Hepatic stellate cell (primary cell): ENCODE results near the gene SEC31B.

Experiments used
- DNase-seq: peaks from one replicate; pipeline ENCODE4 v3.0.0; 2011; ENCODE audit warnings: low spot score

SEC31B gene

DNA sequence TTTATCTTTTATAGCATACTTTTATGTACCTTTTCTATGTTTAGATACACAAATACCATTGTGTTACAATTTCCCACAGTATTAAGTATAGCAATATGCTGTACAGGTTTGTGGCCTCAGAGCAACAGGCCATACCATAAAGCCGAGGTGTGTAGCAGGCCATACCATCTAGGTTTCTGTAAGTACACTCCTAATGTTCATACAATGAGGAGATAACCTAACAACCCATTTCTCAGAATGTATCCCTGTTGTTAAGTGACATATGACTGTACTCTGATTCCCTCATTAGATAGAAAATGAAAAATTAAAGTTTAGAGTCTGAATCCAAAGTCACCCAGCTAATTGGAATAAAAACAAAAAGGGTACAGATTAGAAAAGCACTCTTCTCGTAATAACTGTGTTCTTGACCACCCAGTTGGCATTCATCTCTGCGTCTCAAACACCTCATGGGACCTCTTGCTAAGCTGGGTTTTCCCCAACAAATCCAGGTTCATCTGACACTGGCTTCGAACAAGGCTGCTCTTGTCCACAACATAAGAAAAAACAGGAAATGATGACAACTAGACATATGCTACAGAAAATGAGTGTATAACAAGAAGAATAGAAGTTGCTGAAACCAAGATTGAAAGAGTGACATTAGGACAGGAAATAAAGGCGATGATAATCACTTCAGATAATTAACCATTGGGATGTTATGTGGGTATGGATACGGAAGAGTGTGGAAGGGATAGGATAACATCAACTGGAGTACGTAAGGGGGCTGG lies 8.6 kb upstream of the SEC31B start:
- no peak for DNase-seq

DNA sequence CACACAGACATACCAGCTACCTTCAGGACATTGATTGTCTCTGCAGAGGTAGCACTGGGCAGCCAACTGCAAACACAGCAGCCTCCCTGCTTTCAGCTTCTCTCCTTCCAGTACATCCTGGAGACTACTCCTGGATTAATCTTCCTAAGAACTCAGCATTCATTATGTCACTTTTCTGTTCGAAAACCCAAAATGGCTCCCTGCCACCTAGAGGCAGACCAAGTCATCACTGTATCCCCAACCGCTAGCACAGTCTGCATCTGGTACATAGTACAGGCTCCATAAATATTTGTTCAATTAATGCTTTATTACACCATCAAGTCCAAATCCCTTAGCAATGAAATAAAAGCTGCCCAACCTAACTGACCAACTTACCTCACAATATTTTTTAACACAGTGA lies 5.0 kb upstream of the SEC31B start:
- no peak for DNase-seq

DNA sequence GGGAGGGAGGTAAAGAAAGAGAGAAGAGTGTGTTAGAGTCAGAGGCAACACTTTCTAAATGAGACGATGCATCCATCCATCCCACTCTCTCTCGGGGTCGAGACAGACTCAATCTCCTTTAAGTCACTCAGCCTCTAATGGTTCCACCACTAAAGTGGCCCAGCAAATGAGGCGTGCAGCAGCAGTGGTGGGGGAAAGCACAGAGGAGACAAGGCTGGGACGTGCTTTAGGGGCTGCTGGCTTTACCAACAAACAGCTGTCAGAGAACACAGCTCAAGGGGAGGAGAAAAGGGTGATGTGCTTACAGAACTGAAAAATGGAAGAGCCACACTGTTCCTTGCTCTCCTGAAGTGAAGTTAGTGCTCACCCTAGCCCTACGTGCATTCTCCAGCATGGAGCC lies 4.5 kb upstream of the SEC31B start:
- DNase-seq, result no peak

DNA sequence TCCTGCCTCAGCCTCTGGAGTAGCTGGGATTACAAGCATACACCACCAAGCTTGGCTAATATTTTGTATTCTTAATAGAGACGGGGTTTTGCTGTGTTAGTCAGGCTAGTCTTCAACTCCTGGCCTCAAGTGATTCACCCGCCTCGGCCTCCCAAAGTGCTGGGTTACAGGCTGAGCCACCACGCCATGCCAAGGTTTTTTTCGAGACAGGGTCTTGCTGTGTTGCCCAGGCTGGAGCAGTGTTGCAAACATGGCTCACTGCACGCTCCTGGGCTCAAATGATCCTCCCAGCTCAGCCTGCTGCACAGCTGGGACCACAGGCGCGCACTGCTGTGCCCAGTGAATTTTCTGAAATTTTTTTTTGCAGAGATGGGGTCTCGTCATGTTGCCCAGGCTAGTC lies 3.3 kb upstream of the SEC31B start:
- no peak for DNase-seq

DNA sequence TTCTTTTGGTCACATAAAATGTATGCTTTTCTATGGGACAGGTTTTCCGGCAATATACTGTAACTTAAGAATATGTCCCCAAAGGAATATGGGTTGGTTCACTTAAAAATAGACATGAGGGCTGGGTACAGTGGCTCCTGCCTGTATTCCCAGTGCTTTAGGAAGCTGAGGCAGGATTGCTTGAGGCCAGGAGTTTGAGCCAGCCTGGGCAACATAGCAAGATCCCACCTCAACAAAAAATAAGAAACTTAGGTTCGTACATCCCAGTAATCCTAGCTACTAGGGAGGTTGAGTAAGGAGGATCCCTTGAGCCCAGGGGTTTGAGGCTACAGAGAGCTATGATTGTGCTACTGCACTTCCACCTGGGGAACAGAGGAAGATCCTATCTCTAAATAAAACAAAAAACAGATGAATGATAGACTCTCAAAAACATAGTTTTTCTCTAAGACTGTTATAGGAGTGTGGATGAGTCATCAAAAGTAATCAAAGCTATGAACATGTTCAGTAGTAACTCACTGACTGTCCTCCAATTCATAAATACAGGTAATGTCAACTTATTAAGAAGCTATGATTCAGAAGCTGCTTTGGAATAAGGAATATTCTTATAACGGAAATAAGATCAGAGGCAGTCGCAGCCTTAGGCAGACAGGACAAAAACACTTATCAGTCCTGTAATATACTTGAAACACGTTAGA lies 2.6 kb upstream of the SEC31B start:
- no peak for DNase-seq

DNA sequence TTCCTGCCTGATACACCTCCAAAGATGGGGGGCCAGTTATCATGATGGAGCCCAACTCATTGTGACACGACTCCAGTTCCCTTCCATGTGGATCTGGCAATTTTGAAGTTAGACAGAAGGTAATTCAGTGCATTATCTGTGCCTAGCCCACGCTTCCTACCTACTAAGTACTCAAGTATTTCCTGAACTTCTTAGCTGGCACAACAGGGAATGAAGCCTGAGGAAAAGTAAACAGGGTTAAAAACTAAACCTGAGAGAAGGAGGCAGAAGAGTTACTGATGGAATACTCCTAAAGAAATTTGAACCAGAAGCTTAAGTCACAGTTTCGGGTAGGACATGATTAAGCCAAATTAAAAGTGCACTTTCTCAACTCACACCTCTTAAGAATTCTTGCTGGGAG lies 1.1 kb upstream of the SEC31B start:
- peak; percentile 28 for DNase-seq

DNA sequence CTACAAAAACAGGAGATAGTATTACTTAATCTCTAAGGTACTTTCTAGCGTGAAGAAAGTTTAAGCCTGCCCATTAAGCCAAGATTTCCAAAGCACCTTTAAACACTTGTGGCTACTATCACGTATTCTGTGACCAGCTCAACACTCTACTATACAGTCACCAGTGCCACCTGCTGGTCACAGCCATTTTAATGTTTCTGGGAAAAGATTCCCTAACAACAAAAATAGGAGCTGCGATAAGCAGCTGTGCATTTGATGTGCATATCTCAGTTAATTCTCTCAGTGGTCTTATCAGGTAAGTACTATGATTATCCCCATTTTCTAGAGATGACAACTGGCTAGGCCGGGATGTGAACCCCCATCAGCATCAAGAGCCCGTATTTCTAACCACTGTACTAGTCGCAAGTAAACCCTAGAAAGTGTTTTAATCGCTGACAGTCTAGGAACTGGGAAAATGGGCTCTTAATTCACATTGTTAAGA lies 860 bp downstream of the SEC31B start:
- peak; percentile 68 for DNase-seq

DNA sequence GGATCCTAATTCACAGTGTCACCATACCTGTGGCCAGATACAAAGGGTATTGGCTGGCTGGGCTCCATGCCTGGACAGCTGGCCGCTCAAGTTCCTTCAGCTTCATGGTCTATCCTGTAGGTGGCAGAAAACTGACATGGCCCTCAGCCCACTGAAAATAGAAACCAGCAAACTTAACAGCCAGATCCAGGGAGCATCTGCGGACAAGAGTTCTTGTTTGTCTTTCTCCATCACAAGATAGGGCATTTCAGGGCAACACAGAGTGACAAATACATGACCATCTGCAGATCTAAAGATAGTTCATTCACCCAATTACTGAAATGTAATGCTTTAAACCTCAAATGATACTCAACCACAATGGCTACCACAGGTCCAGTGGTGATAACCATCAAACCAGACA lies 2.8 kb downstream of the SEC31B start:
- peak; percentile 15 for DNase-seq

DNA sequence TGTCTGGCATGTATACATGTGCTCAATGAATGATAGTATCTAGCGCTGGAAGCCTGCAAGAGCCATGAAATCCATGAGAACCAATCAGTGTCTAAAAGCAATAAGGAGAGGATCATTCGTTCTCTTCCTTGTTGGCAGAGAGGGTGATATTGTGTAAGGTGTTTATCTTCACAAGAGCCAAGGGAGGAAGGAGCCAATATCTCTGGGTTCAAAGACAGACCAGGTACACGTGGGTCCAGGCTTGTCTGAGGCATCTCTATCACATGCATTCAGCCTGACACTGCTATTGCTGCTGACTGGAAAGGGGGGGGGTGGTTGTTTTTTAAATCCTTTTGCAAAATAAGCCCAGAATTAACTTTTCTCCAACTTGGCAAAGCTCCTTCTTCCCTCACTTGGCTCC lies 4.0 kb downstream of the SEC31B start:
- DNase-seq, result no peak

DNA sequence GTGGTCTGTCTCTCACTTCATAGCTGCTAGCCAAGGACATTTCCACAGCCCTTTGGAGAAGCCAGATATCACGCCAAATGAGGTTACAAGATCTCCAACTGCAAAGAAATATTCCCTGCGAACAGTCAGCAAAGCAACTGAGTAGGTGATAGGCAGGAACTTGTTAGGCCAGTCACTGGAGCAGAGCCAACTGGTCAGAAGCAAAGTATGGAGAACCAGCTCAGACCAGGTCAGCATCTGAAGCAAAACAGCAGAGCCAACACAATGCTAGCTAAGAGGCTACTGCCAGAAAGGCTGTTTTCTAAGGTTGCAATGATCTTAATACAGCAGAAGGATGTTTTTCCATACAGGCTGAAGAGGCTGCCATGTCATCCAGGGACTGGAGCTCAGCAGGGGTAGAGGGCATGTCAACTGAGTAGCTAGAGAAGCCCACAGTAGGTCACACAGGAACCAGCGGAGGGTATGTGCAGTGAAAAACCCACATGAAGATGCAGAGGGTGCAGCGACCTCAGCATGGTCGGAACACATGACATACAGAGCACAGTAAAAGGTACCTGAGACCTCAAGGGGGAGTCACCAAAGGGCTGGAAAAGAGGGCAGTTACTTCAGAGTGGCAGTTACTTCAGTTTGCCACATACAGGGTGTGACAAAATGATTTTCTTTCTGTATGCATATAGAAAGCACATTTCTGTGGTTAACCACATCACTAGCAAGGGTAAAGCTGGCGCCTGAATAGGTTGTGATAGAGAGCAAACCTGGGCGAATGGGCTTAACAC lies 8.9 kb downstream of the SEC31B start:
- no peak for DNase-seq

DNA sequence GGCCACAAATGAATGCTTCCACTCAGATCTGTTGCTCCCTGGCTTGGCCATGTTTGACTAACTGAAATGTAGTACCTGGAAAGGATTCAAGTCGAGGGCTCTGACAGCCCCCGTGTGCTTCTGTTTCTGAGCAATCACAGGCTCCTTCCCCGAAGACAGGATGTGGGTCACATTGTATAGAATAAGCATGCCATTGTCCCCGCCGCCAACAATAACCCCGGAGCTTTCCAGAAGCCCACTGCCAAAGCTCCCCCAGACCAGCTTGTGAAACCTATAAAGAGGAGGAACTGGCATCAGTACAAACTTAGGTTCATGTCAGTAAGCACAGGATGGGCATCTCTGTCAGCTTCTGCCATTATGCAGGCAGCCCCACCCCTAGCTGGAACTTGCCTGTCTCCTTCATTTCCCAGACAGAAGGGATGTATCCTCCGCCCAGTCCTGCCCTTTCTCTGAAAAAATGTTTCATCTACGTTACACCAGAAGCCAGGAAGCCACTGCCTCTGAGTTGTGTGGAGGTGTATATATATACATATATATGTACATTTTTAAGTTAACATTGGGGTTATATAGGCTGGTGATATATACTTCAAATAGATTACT lies 10.3 kb downstream of the SEC31B start:
- no peak for DNase-seq

DNA sequence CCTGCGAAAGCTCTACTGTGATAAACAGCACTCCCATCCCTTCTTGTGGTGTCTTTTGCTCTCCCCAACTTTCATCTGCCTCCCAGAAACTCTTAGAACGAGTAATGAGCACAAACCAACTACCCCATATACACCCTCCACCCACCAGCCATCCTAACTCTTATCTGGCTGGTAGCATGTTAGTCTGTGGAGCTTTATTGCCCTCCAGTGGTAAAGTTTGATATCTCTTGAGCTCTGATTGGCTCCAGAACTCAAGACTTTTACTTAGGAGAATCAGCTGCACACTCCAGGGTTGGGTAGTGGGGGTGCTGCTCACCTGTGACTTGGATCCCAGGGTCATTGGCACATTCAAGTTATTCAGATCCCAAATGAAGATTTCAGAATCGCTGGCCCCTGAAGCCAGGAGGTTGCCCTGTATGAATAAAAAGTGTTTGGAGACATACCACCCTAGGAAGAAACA lies 10.9 kb downstream of the SEC31B start:
- peak; percentile 60 for DNase-seq

DNA sequence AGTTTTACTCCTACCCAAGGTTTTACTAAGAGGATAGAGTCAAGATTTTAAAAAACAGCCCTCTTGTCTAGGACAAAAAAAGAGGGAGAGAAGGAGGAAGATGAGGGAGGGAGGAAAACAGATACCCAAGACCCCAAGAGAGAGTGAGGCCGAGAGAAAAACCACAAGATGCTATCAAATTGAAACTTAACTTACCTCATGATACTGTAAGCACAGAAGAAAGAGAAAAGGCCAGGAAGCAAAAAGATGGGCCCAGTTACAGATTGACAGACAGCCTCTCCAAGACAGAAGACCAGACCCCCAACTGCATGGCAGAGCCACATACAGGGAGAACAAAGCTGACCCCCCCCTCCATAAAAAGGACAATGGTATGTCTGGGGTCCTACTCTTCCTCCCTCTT lies 11.4 kb downstream of the SEC31B start:
- DNase-seq, result no peak

DNA sequence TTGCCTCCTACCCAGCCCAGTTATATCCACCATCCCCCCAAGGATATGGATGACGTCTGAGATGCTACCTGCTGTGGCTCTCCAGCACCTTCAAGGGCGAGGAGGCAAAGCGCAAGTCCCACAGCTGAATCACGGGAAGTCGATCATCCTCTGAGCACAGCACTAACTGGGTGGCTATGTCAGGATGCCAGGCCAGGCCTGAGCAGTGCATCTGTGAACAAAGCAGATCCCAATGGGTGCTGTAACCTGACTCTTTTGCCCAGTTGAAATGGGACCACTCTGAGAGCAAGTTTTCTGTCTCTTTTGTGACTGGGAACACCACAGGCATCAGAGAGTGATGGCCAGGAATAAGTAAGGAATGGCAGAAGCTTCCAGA lies 12.3 kb downstream of the SEC31B start:
- no peak for DNase-seq

DNA sequence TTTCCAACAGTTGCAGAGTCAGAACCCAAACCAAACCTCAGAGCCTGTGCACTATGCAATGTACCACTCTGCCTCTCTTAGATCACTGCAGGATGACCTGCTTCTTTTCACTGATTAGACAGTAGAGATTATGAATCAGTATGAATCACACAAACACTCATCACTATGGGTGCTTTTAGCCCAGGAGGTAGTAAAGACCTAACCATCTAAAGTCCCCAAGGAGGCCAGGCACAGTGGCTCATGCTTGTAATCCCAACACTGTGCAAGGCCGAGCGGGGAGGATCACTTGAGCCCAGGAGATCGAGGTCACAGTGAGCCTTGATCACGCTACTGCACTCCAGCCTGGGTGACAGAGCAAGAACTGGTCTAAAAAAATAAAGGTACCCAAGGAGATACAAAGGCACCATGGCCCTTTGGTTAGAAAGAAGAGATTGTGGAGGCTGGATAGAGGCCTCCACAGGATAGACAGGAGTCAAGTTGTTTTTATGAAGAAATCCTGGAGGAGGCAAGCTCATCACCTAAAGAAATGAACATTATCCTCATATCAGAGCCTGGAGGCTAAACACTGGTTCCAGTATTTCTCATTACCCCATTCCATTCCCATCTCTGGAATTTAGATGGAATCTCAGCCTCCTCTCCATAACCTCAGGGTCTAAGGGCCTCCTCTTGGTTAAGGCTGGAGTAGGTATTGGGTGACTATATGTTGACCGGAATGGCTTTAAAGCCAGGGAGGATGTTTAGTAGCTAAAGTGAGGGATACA lies 12.9 kb downstream of the SEC31B start:
- DNase-seq, result peak; percentile 69

DNA sequence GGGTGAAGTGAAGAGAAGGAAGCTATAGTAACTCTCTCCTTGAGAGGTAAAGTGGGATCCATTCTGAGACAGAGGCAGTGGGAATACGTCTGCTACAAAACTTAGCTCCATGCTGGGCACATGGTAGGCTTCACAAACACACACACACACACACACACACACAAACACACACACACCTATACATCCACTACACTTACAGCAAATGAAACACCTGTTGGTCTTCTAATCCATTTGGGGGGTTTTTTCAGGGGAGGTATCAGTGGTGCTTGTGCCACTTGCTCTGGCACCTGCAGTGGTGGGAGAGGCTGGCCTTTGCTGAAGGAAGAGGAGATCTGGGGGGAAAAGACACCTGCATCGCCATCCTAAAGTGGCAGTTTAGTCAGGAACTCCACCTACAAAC lies 14.5 kb downstream of the SEC31B start:
- no peak for DNase-seq

DNA sequence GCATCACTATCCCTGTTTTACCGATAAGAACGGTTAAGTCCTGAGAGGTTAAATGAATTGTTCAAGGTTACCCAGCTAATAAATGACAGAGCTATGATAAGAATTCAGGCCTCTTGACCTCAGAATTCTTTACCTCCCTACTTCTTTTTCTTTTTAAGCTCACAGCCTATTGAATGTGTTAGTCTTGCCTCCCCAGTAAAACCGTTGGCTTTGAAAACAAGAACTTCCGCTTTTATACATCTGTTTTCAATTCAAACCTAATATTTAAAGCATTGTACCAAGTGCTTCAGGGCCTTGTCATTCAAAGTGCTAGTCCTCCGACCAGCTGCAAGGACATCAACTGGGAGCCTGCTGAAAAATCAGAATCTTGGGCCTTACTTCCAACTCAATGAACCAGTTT lies 15.6 kb downstream of the SEC31B start:
- DNase-seq, result no peak

DNA sequence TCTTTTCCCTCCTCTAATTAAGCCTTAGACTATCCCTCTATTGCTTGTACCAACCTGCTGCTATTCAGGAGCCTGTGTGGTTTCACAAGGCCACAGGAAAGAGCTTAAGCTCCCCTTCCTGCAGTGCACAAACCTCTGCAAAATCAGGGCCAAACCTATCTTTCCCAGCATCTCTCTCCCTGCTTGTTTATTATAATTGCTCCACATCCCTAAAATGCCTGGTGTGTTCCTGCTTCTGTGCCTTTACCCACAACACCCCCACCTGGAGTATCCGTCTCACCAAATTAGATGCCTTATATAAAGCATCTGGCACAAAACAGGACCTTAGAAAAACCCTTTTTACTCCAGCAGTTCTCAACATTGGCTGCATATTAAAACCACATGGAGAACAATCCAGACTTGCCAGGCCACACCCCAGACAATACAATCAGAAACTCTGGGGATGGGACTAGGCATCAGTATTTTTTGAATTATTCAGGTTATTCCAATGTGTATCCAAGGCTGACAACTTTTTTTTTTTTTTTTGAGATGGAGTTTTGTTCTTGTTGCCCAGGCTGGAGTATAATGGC lies 16.7 kb downstream of the SEC31B start:
- no peak for DNase-seq

DNA sequence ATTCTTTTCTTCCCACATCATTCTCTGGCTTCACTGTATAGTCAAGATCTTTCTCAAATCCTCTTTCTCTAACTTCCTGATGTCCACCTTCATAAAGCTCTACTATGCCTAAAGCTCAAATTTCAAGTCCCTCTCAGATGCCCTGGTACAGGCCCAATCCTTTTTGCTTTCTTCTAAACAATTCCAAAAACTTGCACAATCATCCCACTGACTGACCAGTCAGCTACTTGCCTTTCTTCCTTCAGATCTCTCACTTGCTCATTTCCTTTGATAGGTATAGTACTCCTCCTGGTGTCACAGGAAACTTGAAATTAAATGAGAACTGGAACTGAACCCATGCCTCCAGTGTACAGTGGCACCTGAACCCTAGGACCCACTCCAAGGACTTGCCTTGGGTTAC lies 18.2 kb downstream of the SEC31B start:
- no peak for DNase-seq

DNA sequence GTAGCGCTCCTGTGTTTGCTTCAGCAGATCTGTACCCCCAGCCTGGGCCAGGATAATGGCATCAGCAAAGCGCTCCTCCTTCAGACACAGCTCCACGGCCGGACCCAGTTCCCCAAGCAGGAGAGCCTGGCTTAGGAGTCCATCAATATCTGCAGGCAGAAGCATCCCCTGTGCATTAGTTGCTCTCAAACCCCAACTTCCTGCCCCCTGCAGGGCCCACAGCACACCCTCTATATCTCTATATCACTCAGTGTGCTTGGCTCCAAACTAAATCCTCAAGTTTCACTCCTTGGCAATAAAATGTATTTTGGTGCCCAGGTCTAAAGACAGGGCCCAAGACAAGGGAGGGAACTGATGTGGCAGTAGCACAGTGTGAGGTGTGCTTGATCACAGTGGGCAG lies 21.6 kb downstream of the SEC31B start:
- no peak for DNase-seq

DNA sequence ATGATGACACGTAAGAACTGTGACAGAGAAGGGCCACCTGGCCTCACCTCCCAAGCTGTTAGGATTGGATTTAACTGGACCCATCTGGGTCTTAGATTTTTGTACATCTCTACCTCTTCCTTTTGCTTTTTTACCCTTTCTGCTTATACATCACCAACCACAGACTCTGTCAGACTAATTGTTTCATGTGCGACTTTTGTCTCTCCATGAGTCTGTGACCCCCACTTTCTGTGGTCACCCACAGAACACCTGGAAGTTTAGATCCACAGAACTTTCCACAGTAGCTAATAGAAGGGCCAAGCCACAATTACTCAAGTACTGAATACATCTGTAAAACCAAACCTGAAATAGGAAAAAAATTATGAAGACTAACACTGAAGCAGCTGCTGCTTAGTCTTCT lies 23.1 kb downstream of the SEC31B start:
- no peak for DNase-seq
